A673 (cell line): ENCODE measurements around the gene AQP5. TPM values are rescaled to one million over a fixed set of nuclear protein-coding genes. Genes with fewer than 3 reads are reported as not detected.

Source experiments
- BruUV-seq: library from RNA; stranded (reverse); fragments of 400-500 nt; replicated peaks from 2 replicates; lab custom pipeline; 2021; lab: Mats Ljungman, UMichigan
- CTCF ChIA-PET: fragments of 300-600 bp; sonication (Branson Sonifier 250); formaldehyde crosslinking; loops from one replicate; lab custom pipeline; 2022; ENCODE audit warnings: antibody characterized with exemption; lab: Charles Lee
- POLR2A ChIA-PET: fragments of 300-600 bp; sonication (Branson Sonifier 250); formaldehyde crosslinking; loops from one replicate; lab custom pipeline; 2022; ENCODE audit warnings: antibody characterized with exemption; ENCODE audit not compliant: low non-redundant PET; lab: Charles Lee
- DNase-seq: peaks from one replicate; pipeline ENCODE4 v3.0.0-alpha.2; 2015; ENCODE audit warnings: low spot score
- H3K27ac ChIP-seq: fragments of 200-600 bp; sonication (generic); 2 replicates; pipeline ENCODE4 v1.5.1; 2016; ENCODE audit warnings: mixed run types, low read depth, mild to moderate bottlenecking, mixed read lengths, antibody characterized with exemption, low read length; ENCODE audit not compliant: poor library complexity, severe bottlenecking
- H3K27me3 ChIP-seq: fragments of 200-600 bp; sonication (generic); replicated peaks from 2 replicates; pipeline ENCODE4 v1.6.1; 2017; ENCODE audit warnings: mixed run types, low read depth, mild to moderate bottlenecking, mixed read lengths, antibody characterized with exemption, low read length; ENCODE audit not compliant: insufficient read depth, poor library complexity
- H3K36me3 ChIP-seq: fragments of 200-600 bp; sonication (generic); 2 replicates; pipeline ENCODE4 v1.6.1; 2016; ENCODE audit warnings: mixed run types, mild to moderate bottlenecking, mixed read lengths, antibody characterized with exemption, low read length; ENCODE audit not compliant: insufficient read depth, poor library complexity, severe bottlenecking
- H3K4me1 ChIP-seq: fragments of 200-600 bp; sonication (generic); 2 replicates; pipeline ENCODE4 v1.6.1; 2017; ENCODE audit warnings: mixed run types, mild to moderate bottlenecking, mixed read lengths, antibody characterized with exemption, low read length; ENCODE audit not compliant: insufficient read depth, poor library complexity, severe bottlenecking
- H3K4me3 ChIP-seq: fragments of 200-600 bp; sonication (generic); 2 replicates; pipeline ENCODE4 v1.5.1; 2016; ENCODE audit warnings: low read depth, mixed run types, mild to moderate bottlenecking, mixed read lengths, low read length; ENCODE audit not compliant: poor library complexity, severe bottlenecking
- H3K9me3 ChIP-seq: fragments of 200-600 bp; sonication (generic); 2 replicates; pipeline ENCODE4 v1.6.1; 2016; ENCODE audit warnings: mixed run types, low read depth, mild to moderate bottlenecking, mixed read lengths, antibody characterized with exemption, low read length; ENCODE audit not compliant: poor library complexity, severe bottlenecking
- EZH2 ChIP-seq: fragments of 200-600 bp; sonication (generic); IDR thresholded peaks from 2 replicates; pipeline ENCODE4 v1.6.1; 2017; ENCODE audit warnings: borderline replicate concordance, low read depth, mild to moderate bottlenecking, mixed read lengths, antibody characterized with exemption, low read length; ENCODE audit not compliant: poor library complexity, severe bottlenecking
- intact Hi-C: fragments of 100-400 bp; cut with micrococcal nuclease; formaldehyde crosslinking; loops from one replicate; pipeline ENCODE4 v1.10.0; 2022; ENCODE audit not compliant: unreplicated experiment
- total RNA-seq: library from RNA; stranded (reverse); gene quantifications from 2 replicates; pipeline ENCODE4 v1.2.3, GENCODE V29; 2021
- TF ChIP-seq, protein P1 (sequence below): fragments of 300-800, 200-600 bp; sonication (generic); conservative IDR thresholded peaks from 2 replicates; pipeline ENCODE4 v1.5.1; 2017; ENCODE audit warnings: low read depth, mild to moderate bottlenecking, antibody characterized with exemption, low read length, moderate library complexity, mixed read lengths

Gene AQP5
- total RNA-seq, 1 experiment from 2014 or later: not detected

GRCh38 chr12:49939307-49939706, 22.4 kb upstream of the AQP5 start:
- ChIA-PET CTCF (no interaction called here), POLR2A (no interaction called here)
- H3K9me3 ChIP-seq: no peaks in the 10 kb centered on the region
- H3K4me3 ChIP-seq: no peak overlapping the region
- no TSS peak for BruUV-seq
- H3K27me3 ChIP-seq: no peaks in the 10 kb centered on the region
- no peak for TF ChIP-seq EZH2
- TF ChIP-seq, protein P1, sequence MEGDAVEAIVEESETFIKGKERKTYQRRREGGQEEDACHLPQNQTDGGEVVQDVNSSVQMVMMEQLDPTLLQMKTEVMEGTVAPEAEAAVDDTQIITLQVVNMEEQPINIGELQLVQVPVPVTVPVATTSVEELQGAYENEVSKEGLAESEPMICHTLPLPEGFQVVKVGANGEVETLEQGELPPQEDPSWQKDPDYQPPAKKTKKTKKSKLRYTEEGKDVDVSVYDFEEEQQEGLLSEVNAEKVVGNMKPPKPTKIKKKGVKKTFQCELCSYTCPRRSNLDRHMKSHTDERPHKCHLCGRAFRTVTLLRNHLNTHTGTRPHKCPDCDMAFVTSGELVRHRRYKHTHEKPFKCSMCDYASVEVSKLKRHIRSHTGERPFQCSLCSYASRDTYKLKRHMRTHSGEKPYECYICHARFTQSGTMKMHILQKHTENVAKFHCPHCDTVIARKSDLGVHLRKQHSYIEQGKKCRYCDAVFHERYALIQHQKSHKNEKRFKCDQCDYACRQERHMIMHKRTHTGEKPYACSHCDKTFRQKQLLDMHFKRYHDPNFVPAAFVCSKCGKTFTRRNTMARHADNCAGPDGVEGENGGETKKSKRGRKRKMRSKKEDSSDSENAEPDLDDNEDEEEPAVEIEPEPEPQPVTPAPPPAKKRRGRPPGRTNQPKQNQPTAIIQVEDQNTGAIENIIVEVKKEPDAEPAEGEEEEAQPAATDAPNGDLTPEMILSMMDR: no peak
- intact Hi-C loops: no loop called here
- no peak for DNase-seq
- no peak overlapping the region for H3K27ac ChIP-seq
- no peaks in the 10 kb centered on the region for H3K36me3 ChIP-seq
- no peaks in the 10 kb centered on the region for H3K4me1 ChIP-seq

DNA sequence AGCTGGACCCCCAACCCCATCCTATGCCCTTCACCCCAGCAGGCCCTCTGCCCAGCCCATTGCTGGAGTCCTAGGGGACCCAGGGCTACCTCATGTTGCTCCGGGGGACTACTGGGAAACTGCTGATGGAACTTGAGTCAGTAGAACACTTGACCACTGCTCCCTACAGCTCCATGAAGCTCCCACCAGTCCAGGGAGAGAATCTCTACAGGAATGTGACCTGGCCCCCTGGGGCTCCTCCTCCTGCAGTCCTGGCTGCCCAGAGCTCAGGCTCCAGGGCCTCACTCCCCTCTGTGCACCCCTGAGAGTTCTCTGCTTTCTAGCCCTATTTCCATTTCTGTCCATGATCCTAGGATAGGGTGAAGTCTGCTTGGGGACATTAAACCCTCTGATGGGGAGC, 22.0 kb upstream of the AQP5 start:
- Histone ChIP-seq H3K4me3 (no peak overlapping the region), H3K4me1 (no peaks in the 10 kb centered on the region), H3K27ac (no peak overlapping the region), H3K9me3 (no peaks in the 10 kb centered on the region), H3K27me3 (no peaks in the 10 kb centered on the region), H3K36me3 (no peaks in the 10 kb centered on the region)
- no peak for TF ChIP-seq EZH2
- TF ChIP-seq, protein P1: no peak
- no TSS peak for BruUV-seq
- intact Hi-C loops: loop anchor here (10.0 kb wide), 1 partner anchor 165 kb away; no protein-coding TSS in a partner anchor
- CTCF ChIA-PET: no interaction called here
- DNase-seq: no peak
- POLR2A ChIA-PET: interaction anchor here (0.6 kb wide), 1 partner anchor 198 kb away, joined by 6 read pairs; the partner anchor contains the start of gene TMBIM6

GRCh38 chr12:49941556-49942511, 19.8 kb upstream of the AQP5 start:
- POLR2A ChIA-PET: interaction anchor here (0.5 kb wide), 1 partner anchor 113 kb away, joined by 7 read pairs; the partner anchor contains the start of gene NCKAP5L
- no peak overlapping the region for H3K27ac ChIP-seq

More at GRCh38 chr12:49941556-49942511, 19.8 kb upstream of the AQP5 start:
- intact Hi-C loops: loop anchor here (10.0 kb wide), 1 partner anchor 167 kb away; no protein-coding TSS in a partner anchor
- Histone ChIP-seq H3K27me3 (no peaks in the 10 kb centered on the region), H3K9me3 (no peaks in the 10 kb centered on the region), H3K36me3 (no peaks in the 10 kb centered on the region), H3K4me1 (no peaks in the 10 kb centered on the region), H3K4me3 (no peak overlapping the region)
- CTCF ChIA-PET: no interaction called here
- no peak for DNase-seq
- no peak for TF ChIP-seq EZH2
- TF ChIP-seq, protein P1: no peak
- no TSS peak for BruUV-seq
